Activated CD4-positive, CD25-positive, alpha-beta regulatory T cell treated with anti-CD3 and anti-CD28 coated beads, Interleukin-2, amount 50 U/mL, for 24 hours (primary cell): ENCODE measurements around the gene KXD1.

Source experiments
- ATAC-seq, 2 donors: fragments of 150-1000 bp; cut with Tn5 transposase; one replicate each; pipeline ENCODE4 v1.10.0; 2021; ENCODE audit warnings: mild to moderate bottlenecking in 1 of 2, moderate library complexity in 1 of 2

The KXD1 gene

GRCh38 chr19:18616023-18616422 is 58.4 kb downstream of the KXD1 start:
- no peak for ATAC-seq

- no peak for ATAC-seq
These were observed 59.9 kb downstream of the KXD1 start for GRCh38 chr19:18617562-18617961.

GRCh38 chr19:18618236-18618635 is 60.6 kb downstream of the KXD1 start:
- ATAC-seq = no peak
